B cell (primary cell): ENCODE results near the gene HBA1.

Experiments
- EZH2 ChIP-seq: IDR thresholded peaks from 2 replicates; pipeline ENCODE4 v1.6.1; 2012; ENCODE audit warnings: borderline replicate concordance, low read depth, mild to moderate bottlenecking, moderate library complexity, low read length; ENCODE audit not compliant: insufficient read depth, poor library complexity, severe bottlenecking
- TF ChIP-seq, protein P1 (sequence below): fragments of 200-600 bp; IDR thresholded peaks from one replicate; pipeline ENCODE4 v1.8.0; 2022; ENCODE audit warnings: antibody characterized with exemption, mild to moderate bottlenecking

DNA sequence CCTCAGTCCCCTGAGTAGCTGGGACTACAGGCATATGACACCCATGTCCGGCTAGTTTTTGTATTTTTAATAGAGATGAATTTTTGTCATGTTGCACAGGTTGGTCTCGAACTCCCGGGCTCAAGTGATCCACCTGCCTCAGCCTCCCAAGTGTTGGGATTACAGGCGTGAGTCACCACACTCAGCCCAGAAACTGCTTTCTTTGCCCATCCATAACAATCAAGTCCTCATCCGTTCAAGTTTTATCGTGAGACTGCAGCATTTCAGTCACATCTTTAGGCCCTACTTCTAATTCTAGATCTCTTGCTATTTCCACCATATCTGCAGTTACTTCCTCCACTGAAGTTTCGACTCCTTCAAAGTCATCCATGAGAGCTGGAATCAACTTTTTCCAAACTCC lies 44.4 kb upstream of the HBA1 start:
- no peak for TF ChIP-seq EZH2
- TF ChIP-seq, protein P1, sequence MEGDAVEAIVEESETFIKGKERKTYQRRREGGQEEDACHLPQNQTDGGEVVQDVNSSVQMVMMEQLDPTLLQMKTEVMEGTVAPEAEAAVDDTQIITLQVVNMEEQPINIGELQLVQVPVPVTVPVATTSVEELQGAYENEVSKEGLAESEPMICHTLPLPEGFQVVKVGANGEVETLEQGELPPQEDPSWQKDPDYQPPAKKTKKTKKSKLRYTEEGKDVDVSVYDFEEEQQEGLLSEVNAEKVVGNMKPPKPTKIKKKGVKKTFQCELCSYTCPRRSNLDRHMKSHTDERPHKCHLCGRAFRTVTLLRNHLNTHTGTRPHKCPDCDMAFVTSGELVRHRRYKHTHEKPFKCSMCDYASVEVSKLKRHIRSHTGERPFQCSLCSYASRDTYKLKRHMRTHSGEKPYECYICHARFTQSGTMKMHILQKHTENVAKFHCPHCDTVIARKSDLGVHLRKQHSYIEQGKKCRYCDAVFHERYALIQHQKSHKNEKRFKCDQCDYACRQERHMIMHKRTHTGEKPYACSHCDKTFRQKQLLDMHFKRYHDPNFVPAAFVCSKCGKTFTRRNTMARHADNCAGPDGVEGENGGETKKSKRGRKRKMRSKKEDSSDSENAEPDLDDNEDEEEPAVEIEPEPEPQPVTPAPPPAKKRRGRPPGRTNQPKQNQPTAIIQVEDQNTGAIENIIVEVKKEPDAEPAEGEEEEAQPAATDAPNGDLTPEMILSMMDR: no peak
